Activated CD4-positive, alpha-beta T cell treated with anti-CD3 and anti-CD28 coated beads, Interleukin-2, amount 50 U/mL, for 1 hour (primary cell): ENCODE measurements around the gene POLR2B.
"Not testable (repeated sequence)": the region's sequence is repeated elsewhere in the genome, so short reads cannot be mapped to it uniquely, and the experiment has no call there.

Source experiments
- DNase-seq: peaks from one replicate; pipeline ENCODE4 v3.0.0-alpha.2; 2020

Gene POLR2B

DNA sequence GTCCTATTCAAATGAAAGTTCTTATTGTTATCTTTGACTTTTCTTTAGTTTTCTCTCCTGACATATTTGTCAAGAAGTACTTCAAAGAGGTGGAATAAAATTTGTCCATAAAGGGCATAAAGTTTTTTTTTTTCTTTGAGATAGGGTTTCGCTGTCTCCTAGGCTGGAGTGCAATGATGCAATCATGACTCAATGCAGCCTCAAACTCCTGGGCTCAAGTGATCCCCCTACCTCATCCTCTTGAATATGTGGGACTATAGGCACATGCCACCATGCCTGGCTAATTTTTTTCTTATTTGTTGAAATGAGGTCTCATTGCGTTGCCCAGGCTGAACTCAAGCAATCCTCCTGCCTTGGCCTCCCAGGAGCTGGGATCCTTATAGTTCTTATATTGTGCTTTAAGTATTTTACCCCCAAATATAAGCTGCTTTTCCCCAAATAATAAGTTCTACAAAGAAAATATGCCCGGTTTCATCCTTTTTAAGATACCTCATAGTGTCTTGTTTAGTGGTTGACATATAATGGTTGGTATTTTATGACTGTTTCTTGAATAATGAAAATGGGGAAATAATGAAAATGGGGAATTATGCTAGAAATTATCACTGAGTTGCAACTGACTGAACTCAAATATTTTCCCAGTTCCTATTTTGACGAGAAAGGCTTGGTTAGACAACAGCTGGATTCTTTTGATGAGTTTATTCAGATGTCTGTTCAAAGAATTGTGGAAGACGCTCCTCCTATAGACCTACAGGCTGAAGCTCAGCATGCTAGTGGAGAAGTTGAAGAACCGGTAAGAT, 11.6 kb downstream of the POLR2B start:
- DNase-seq: no peak

DNA sequence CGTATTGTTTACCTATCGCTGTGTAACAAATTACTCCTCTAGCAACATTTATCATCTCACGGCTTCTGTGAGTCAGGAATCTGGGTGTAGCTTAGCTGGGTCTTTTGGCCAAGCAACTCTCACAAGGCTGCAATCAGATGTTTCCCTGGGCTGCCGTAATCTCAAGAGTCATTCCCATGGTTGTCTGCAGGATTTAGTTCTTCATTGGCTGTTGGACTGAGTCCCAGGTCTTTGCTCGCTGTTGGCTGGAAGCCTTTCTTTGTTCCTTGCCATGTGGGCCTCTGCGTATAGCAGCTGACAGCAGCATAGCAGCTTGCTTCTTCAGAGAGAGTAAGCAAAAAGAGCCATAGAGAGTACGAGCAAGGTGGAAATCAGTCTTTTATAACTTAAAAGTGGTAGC, 16.8 kb downstream of the POLR2B start:
- no peak for DNase-seq

DNA sequence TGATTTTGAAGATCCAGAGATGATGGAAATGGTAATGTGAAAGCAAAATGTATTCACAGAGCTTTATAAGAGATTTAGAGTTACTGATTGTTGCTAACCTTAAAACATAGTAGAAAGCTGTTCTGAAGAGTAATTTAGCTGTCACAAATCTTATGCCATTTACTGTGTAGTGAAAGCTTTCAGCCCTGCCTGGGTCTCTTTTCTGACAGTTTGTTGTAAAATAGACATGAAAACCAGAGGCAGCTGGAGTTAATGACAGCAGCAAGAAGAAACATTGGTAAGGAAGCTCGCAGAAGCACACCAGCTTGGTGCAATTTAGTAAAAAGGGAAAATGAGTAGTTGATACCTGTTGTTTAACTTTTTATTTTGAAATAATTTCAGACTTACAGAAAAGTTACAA, 21.1 kb downstream of the POLR2B start:
- DNase-seq: no peak

DNA sequence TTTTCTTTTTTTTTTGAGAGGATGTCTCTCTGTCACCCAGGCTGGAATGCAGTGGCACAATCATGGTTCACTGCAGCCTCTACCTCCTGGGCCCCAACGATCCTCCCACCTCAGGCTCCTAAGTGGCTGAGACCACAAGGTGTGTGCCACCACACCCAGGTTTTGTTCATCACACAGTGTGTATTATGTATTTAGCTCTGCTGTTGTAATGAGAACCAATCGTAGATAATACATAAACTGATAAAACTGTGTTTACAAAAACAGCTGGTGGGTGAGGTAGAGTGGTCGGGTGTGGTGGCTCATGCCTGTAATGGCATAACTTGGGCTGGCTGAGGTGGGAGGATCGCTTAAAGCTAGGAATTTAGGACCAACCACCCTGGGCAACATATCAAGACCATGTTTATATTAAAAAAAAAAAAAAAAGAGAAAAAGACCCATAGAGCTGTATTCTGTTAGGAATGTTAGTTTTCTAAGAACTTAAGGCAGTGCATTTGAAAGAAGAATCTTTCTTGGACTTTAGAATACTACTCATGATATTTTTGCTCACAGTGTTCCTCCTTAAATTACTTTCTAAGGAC, 34.9 kb downstream of the POLR2B start:
- no peak for DNase-seq

DNA sequence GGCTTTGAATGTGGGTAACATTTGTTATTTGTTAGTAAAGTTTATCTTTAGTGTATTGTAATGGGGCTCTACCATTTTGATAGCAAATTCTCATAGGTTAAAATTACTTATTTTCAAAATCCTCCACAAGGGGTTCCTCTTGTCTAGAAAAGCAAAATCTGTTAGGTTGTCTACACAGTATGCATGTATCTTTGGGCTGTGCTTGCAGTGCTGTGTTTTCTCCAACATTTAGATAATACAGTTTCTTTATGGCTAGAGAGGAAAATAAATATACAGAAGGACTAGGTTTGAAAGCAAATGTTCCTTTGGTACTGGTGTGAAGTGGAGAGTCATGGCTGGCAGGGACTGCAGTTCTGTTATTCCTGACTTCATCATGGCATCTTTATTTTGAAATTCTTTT, 40.3 kb downstream of the POLR2B start:
- DNase-seq: no peak

DNA sequence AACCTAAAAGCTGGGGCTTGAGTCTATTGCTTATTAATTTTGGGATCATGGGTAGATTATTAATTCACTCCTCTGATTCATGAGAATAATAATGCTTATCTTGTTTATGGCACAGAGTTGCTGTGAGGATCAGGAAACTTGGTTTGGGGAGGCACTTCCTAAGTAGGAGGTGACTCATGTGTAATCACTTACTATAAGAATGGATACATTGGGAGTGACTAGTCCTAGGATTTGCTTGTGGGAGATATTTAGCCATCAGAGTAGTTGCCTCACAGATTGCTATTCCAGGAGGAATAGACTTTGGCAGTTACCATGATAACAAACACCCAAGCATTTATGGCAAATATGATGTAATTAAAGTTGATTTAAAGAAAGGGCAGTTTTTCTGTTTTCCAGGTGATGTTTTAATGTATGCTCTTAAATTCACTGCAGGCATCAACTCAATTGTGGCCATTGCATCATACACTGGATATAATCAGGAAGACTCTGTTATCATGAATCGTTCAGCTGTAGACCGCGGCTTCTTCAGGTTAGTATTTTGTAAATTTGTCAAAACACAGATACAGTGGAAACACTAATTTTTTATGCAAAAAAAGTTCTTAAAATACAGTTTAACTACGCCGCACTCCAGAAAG, 41.9 kb downstream of the POLR2B start:
- DNase-seq: no peak

DNA sequence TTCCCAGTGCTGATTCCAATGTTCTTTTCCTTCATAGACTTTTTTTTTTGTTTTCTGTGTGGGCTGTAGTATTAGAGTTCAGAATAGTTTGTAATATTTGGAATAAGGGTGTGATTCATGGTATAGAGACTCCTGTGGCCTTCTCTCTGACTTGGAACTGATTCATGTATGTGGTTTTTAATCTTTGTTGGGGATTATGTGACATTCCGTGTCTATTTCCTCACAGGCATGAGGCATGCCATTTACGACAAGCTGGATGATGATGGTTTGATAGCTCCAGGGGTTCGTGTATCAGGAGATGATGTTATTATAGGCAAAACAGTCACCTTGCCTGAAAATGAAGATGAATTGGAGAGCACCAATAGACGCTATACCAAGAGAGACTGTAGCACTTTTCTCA, 44.4 kb downstream of the POLR2B start:
- DNase-seq: no peak

DNA sequence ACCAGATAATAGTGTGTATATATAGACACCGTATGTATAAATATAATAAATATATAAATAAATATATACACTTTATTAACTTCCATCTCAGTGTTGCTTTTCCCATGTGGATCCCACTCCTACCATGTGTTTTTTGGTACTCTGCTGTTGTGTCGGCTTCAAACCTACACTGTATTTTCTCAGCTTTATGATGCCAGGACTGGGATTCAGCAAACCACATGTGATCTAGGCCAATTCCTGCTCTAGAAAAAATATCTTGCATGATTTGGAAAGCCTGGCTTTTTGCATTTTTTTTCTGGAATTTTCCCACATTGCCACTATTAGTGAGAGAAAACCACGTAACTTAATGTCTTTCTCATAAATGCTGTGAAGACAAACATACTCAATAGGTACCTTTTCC, 55.8 kb downstream of the POLR2B start:
- no peak for DNase-seq

DNA sequence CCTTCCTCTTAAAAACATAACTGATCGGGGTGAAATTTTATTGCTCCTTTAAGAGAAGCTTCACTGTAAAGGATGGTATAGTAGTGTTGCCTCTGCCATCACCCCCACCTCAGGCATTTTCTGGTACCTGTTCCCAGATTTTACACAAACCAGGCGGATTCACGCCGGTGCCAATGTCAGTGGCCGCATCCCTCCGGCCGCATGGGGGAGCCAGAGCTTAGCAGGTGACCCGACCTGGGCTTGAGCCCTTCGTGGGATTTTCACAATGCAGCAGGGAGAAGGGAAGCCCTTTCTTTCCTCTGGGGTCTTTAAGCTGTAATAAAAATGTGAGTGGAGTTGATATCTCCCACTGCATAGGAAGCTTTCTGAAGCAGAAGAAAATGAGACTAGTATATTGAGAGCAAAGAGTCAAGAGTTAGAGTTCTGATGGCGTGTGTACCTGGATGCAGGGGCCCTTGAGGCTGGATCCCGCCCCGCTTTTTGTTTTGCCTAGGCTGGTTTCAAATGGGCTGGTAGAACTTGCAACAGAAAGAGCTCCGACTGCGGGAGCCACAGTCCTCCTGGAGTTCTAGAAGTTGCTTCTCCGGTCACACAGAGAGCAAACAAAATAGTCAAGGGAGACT, 59.4 kb downstream of the POLR2B start:
- DNase-seq: no peak

DNA sequence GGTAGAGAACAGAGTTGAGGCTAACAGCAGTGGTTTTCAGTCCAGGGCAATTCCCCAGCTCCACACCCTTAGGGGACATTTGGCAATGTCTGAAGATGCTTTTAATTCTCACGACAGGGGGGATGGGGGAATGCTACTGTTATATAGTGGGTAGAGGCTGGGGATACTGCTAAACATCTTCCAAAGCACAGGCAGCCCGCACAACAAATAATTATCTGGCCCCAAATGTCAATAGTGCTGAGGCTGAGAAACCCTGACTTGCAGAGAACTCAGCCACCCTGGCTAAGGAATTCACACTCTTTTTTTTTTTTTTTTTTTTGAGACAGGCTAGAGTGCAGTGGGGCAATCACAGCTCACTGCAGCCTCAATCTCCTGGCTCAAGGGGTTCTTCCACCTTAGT, 60.6 kb downstream of the POLR2B start:
- DNase-seq: no peak

DNA sequence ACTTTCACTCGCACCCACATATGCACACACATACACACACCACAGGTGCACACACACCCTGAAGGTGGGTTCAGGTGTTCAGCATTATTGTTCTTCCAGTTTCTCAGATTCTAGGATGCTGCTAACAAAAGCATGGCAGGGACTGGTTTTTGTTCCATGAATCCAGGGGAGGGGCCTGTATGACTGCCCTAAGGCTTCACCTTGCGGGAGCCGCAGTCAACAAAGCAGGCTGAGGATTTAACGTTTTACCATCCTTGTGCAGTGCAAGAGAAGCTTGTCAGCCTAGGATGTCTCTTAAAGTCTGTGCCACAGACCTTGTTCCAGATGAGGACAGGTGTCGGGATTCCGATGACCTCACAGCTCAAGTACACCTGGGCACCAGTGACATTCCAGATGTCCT, 61.8 kb downstream of the POLR2B start:
- DNase-seq: no peak

DNA sequence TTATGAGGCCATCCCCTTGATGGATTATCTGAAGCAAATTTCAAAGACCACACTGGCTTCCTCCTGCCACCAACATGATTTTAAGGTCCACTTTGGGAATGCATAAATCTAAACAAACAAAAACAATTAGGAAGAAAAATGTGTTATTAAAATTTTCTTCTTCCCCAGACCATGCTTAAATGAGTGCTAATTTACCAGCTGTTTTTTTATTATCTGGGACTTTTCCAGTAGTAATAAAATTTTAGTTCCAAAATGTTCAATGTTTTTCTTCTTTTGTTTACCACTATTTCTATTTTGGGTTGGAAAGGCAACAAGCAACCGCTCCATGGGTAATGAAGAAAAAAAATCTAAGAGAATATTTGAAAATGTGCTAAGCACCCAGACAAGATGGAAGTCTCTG, 62.3 kb downstream of the POLR2B start:
- no peak for DNase-seq

DNA sequence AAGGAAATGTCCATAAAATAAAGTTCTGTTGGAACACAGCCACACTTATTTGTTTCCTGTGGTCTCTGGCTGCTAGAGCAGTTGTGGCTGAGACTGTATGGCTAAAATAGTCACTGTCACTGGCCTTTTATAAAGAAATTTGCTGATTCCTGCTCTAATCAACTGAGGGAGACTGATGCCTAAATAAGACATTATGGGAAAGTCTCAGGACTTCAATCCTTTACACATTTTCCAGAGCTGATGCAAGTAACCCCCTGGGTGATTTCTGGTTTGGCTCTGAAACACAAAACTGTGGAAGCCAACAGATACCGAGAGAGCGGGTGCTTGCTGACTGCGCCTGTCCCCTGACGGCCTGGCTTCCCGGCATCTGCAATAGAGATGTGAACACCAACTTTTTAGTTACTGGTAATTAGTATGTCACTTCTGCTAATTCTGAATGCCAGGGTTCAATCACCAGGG, 64.0 kb downstream of the POLR2B start:
- DNase-seq: no peak

DNA sequence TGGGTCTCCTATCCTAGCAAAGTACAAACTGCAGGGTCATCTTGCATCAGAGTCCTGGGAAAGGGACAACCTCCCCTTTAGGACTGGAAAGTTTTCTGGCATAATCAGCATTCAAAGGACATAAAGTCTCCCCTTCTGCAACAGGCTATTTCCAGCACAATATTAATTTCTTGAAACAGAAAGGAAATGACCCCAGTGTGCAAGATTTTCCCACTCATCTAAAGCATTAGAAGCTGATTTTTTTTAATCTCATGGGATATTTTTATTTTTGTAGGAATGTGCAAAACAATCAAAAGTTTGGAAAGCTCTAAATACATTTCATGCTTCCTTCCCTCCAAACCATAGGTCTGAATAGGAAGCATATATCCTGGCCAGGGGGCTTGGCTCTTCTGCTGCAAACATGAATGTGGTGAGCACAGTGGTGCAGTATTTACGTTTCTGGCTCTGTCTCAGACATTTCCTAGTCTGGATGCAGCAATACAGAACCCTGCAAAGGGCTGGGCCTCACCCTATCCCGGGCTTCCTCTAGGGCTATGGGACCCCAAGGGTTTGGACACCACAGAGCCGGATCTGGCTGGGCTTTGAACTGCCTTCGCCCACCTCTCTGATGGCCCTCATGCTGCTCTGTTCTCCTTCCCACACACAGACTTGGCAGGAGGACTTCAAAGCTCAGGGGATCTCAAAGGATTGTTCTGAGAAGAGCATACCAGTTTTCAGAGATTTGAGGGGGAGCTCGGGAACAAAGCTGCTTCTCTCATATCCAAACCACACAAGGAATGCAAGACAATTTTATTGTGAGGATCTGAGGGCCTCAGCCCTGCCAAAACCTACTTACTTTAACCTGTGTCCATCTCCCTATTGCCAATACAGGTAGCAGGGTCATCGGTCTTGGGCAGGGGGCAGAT, 64.9 kb downstream of the POLR2B start:
- no peak for DNase-seq

DNA sequence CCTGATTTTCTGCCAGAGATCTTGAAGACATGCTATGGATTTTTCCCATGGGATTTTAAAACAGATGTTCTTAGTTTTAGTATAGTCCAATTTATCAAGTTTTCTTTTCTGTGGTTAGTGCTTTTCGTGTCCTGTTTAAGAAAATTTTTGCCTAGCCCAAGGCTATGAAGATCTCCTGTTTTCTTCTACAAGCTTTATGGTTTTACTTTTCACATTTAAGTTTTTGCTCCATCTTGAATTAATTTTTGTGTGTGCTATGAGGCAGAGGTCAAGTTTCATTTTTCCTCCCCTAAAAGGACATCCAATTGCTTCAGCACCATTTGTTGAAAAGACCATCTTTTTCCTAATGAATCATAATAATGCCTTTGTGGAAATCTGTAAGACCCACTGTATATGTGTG, 65.6 kb downstream of the POLR2B start:
- DNase-seq: no peak

DNA sequence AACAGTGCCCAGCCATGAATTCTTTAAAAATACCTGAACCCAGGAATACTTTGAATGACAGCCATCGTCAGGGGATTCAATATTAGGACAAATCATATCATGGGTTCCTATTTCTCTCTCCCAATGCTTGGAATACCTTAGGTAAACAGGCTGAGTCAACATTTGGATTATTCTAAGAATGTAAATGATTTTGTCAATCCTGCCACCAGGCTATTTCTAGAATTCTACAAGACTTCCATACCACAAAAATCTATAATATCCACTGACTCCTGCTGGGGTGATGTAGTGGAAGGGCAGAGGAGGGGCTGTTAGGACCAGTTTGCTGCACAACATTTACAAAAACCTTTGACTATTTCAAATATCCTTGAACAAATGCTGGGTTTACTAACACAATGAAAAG, 66.3 kb downstream of the POLR2B start:
- no peak for DNase-seq

DNA sequence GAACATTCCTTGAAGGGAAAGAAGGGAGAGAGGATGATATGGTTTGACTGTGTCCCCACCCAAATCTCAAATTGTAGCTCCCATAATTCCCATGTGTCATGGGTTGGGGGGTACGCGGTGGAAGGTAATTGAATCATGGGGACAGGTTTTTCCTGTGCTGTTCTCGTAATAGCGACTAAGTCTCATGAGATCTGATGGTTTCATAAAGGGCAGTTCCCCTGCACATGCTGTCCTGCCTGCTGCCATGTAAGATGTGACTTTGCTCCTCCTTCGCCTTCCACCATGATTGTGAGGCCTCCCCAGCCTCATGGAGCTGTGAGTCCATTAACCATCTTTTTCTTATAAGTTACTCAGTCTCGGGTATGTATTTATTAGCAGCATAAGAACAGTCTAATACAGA, 68.3 kb downstream of the POLR2B start:
- not testable (repeated sequence) for DNase-seq

DNA sequence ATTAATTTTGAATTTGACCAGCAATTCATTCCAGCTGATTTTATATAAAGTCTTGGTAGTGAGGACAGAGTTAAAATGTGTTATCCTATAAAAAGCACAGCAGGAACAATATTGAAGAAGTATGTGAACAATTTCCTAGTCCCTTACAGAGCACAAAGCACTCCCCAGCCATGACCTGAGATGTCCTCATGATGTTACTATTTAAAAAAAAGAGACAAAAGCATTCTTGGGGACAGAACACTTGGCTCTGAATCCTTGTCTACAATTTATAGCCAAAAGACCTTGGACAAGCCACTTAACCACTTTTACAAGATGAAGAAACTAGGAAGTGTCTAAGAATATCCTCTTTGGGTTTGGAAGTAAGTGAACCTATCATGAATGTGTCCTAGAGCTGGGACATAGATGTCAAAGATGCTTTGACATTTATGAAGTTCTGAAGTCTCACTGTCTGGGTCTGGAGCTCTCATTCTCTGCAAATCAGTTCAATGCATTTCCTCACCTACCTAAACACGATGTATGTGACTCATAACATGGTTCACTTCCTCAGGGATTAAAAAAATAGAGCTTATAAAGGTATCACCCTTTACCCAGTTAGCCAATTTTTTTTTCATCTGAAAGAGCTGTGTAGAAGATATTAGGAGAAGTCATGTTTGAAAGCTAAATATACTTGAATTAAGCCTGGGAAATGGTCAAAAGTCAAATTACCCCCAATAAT, 70.1 kb downstream of the POLR2B start:
- DNase-seq: no peak

DNA sequence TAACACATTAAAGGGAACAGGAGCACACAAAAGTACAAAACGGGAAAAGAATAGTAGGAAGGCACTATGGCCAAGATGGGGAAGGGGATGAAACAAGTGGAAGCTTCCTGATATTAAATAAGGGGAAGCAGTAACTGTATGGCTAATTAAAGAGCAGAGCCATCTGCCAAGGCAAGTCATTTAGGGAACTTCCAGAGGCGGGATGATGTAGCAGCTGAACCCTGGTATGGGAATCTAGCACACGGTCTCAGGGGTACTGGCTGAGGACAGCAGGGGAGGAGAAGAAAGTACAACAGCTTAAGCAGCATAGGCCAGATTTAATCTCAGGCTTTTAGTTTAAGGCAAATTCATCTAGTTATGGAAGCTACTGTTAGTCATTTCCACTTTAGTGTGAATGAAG, 72.4 kb downstream of the POLR2B start:
- DNase-seq: no peak

DNA sequence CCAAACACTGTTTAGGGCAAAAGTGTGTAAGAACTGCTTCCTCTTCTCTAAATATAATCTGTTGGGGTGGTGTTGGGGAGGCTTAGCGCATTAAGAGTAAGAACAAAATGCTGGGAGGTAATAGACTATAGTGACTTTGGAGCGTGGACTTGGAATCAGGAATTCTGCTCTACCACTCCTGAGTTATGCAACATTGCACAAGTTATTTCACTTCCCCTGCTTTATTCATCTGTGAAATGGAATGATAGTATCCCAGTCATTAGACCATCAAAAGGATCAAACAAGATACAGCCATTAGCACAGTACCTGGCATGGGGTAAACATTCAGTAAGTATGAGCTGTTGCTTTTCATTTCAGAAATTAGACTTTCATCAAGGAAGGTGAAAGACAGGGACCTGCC, 72.8 kb downstream of the POLR2B start:
- no peak for DNase-seq

DNA sequence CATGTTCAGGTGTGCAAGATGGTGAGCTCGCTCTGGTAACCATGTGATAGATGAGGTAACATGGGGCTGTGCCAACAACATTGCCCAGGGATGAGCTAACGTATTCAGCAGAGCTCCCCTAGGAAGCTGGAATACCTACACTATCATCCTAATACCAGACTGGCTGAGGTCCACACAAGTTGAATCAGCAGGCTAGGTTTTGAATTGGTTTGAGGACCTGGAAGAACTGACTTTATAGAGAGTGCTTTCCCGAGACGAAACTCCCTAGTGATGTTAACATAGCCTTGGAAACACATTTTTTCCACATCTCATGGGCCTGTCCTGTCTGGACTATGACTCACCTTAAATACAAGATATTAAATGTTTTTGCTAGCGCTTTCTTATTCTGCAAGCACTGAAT, 74.8 kb downstream of the POLR2B start:
- no peak for DNase-seq

DNA sequence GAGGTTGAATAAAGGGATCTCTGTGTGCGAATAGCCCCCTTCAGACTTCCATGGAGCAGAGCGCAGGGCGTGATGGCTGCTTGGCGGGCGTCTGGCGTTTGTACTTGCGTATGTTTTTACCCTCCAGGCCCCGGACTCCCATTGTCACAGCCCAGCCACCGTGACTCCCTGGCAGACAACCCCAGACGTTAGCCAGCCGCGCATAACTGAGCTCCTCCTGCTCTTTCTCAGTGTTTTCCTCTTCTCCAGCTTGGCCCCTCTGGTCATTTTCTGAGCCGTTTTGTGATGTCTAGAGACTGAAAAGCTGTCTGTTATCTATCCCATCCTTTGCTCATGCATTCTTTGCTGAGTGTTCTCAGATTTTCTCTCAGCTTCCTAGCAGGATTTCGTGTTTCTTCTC, 77.2 kb downstream of the POLR2B start:
- no peak for DNase-seq
